Parathyroid adenoma (tissue), 2 donors: Measurements from ENCODE around the gene HHATL.

Experiments used
- H2AFZ ChIP-seq: fragments of 300-600 bp; sonication (generic); one replicate; pipeline ENCODE4 v1.7.0; 2017; ENCODE audit warnings: antibody characterized with exemption, mild to moderate bottlenecking
- H3K27ac ChIP-seq: fragments of 300-600 bp; sonication (generic); one replicate; pipeline ENCODE4 v1.7.0; 2017
- H3K27me3 ChIP-seq: fragments of 300-600 bp; sonication (generic); one replicate; pipeline ENCODE4 v1.7.0; 2017; ENCODE audit warnings: low read length; ENCODE audit not compliant: control insufficient read depth, insufficient read depth
- H3K36me3 ChIP-seq: fragments of 300-600 bp; sonication (generic); one replicate; pipeline ENCODE4 v1.7.0; 2017; ENCODE audit warnings: low read length; ENCODE audit not compliant: control insufficient read depth, insufficient read depth
- H3K4me1 ChIP-seq: fragments of 300-600 bp; sonication (generic); one replicate; pipeline ENCODE4 v1.7.0; 2017; ENCODE audit warnings: control low read depth
- H3K4me2 ChIP-seq: fragments of 300-600 bp; sonication (generic); one replicate; pipeline ENCODE4 v1.7.0; 2017; ENCODE audit warnings: low read length
- H3K4me3 ChIP-seq: fragments of 300-600 bp; sonication (generic); one replicate; pipeline ENCODE4 v1.7.0; 2017; ENCODE audit warnings: low read depth, low read length
- H3K79me2 ChIP-seq: fragments of 300-600 bp; sonication (generic); one replicate; pipeline ENCODE4 v1.7.0; 2017; ENCODE audit warnings: control low read depth
- H3K9ac ChIP-seq: fragments of 300-600 bp; sonication (generic); one replicate; pipeline ENCODE4 v1.7.0; 2017; ENCODE audit warnings: mild to moderate bottlenecking
- H3K9me3 ChIP-seq: fragments of 300-600 bp; sonication (generic); one replicate; pipeline ENCODE4 v1.7.0; 2017; ENCODE audit warnings: low read length; ENCODE audit not compliant: control insufficient read depth
- TF ChIP-seq, protein P1 (sequence below): fragments of 300-600 bp; sonication (generic); IDR thresholded peaks from one replicate; pipeline ENCODE4 v1.7.0; 2017; ENCODE audit warnings: antibody characterized with exemption, mild to moderate bottlenecking
- donor health status: primary hyperparathyroidism.

Gene HHATL

DNA sequence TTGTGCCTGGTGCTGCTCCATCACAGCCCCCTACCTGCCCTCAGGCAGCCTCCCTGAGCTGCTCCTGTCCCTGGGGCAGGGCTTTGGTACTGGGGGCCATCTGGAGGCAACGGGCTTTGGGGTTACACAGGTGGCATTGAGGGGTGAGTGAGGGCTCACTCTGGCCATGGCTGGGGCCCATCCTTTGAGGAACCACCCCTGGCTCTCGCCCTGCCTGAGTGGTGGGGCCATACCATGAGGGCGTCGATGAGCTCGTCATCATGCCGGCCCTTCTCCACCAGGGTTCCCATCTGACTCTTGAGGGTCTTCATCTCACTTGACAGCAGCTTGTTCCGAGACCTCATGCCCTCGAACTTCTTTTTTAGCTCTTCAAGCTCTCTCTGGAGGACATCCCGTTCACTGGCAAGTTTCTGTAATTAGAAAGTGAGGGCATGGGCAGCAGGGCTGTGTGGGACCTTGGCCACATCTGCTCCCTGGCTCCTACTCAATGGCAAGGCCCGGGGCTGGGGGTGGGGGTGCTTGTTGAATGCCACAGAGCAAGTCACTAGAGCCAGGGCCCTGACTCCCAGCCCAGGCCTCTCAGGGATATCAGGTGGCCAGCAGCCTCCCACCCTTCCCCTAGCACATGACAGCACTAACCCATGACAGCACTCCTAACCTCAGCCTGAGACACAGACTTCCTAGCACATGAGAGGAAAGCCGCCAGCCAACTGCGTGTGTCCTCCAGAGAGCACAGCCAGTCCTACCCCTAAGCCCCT lies 37.0 kb upstream of the HHATL start:
- Histone ChIP-seq H3K27me3 (no peaks in the 10 kb centered on the region), H3K27ac (no peak overlapping the region), H3K9ac (no peak overlapping the region), H3K4me3 (no peak overlapping the region), H3K36me3 (no peaks in the 10 kb centered on the region), H3K9me3 (no peaks in the 10 kb centered on the region), H2AFZ (no peak overlapping the region), H3K4me2 (no peak overlapping the region), H3K4me1 (peaks cover 4% of the 10 kb centered on the region), H3K79me2 (no peaks in the 10 kb centered on the region)
- TF ChIP-seq, protein P1, sequence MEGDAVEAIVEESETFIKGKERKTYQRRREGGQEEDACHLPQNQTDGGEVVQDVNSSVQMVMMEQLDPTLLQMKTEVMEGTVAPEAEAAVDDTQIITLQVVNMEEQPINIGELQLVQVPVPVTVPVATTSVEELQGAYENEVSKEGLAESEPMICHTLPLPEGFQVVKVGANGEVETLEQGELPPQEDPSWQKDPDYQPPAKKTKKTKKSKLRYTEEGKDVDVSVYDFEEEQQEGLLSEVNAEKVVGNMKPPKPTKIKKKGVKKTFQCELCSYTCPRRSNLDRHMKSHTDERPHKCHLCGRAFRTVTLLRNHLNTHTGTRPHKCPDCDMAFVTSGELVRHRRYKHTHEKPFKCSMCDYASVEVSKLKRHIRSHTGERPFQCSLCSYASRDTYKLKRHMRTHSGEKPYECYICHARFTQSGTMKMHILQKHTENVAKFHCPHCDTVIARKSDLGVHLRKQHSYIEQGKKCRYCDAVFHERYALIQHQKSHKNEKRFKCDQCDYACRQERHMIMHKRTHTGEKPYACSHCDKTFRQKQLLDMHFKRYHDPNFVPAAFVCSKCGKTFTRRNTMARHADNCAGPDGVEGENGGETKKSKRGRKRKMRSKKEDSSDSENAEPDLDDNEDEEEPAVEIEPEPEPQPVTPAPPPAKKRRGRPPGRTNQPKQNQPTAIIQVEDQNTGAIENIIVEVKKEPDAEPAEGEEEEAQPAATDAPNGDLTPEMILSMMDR, result no peak

DNA sequence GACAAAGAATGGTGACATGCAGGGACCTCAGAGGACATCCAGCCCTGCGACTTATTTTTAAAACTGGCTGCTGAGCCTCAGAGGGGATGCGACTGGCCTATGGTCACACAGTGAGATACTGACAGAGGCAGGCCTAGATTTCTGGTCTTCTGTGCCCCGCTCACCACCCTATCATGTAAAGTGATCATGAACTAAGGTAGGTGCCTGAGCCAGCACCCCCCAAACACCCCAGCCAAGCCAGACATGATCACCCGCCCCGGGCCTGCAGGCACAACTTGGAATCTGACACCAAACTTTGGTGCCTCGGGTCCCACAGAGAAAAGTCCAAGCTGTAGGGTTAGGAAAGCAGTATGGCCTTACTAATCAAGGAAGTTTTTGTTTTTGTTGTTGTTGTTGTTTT lies 33.9 kb upstream of the HHATL start:
- Histone ChIP-seq H3K4me2 (no peak overlapping the region), H3K27ac (no peak overlapping the region), H3K4me3 (no peak overlapping the region), H3K27me3 (no peaks in the 10 kb centered on the region), H2AFZ (no peak overlapping the region), H3K9me3 (no peaks in the 10 kb centered on the region), H3K9ac (no peak overlapping the region), H3K36me3 (no peaks in the 10 kb centered on the region), H3K79me2 (no peaks in the 10 kb centered on the region), H3K4me1 (peaks cover 16% of the 10 kb centered on the region)
- TF ChIP-seq, protein P1, result no peak

DNA sequence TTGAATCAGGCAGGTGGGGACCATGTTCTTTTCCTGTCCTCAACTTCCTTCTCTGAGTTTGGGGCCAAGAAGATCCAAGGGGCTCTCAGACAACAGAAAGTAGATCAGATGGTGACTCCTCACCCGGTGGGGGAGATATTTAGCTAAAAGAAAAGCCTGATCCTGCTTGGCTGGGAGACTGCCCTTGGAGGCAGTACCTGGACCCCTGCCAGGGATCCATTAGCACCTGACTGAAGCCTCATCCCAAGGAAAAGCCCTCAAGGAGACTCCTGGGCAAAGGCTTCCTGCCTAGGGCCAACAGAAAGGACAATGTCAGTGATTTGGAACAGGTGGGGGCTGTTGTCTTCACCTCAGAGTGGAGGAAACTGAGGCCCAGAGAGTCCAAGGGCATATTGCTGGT lies 33.5 kb upstream of the HHATL start:
- no peak overlapping the region for H3K4me3 ChIP-seq
- no peak overlapping the region for H2AFZ ChIP-seq
- no peaks in the 10 kb centered on the region for H3K27me3 ChIP-seq
- H3K36me3 ChIP-seq, result no peaks in the 10 kb centered on the region
- peaks cover 16% of the 10 kb centered on the region for H3K4me1 ChIP-seq
- TF ChIP-seq, protein P1, result no peak
- no peaks in the 10 kb centered on the region for H3K79me2 ChIP-seq
- H3K9me3 ChIP-seq, result no peaks in the 10 kb centered on the region
- no peak overlapping the region for H3K4me2 ChIP-seq
- no peak overlapping the region for H3K27ac ChIP-seq
- no peak overlapping the region for H3K9ac ChIP-seq

DNA sequence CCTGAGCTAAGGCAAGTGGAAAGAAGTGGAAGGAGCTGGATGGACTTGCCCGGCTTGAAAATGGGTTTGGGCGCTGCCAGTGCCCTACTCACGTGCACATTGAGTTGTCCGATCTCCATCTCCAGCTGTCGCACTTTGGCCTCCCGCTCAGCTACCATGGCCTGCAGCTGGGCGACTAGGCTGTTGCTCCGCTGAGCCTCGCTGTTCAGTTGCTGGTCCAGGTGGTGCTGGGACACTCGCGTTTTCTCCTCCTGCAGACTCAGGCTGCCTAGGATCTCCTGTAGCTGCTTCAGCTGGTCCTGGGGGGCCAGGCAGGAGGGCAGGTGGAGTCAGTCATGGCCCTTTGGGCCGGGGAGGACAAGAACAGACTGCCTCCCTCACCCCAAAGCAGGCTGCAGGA lies 33.0 kb upstream of the HHATL start:
- Histone ChIP-seq H3K36me3 (no peaks in the 10 kb centered on the region), H3K9ac (no peak overlapping the region), H3K4me1 (peaks cover 19% of the 10 kb centered on the region), H3K4me2 (no peak overlapping the region), H3K27me3 (no peaks in the 10 kb centered on the region), H3K27ac (no peak overlapping the region), H3K79me2 (no peaks in the 10 kb centered on the region), H3K9me3 (no peaks in the 10 kb centered on the region), H2AFZ (no peak overlapping the region), H3K4me3 (no peak overlapping the region)
- TF ChIP-seq, protein P1, result no peak

DNA sequence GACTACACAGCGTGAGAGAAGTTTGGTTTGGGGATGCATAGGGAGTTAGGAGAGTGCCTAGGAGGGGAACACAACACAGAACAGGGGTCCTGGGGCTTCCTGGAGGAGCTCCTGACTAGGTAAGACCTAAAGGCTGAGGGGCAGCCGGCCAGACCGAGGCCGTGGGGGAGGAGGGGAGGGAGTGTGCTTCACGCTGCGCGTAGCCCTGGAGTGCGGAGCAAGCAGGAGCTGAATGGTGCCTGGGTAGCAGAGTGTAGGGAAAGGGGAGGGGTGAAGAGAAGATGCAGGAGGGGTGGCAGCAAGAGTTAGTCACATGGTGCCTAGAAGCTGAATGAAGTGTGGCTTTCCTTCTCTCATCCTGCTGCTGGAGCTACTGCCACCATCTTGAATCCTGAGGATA lies 32.4 kb upstream of the HHATL start:
- no peak overlapping the region for H3K4me3 ChIP-seq
- no peak overlapping the region for H3K4me2 ChIP-seq
- TF ChIP-seq, protein P1, result no peak
- H3K4me1 ChIP-seq, result peaks cover 25% of the 10 kb centered on the region
- no peak overlapping the region for H2AFZ ChIP-seq
- no peak overlapping the region for H3K27ac ChIP-seq
- no peaks in the 10 kb centered on the region for H3K27me3 ChIP-seq
- H3K36me3 ChIP-seq, result no peaks in the 10 kb centered on the region
- no peak overlapping the region for H3K9ac ChIP-seq
- H3K9me3 ChIP-seq, result no peaks in the 10 kb centered on the region
- no peaks in the 10 kb centered on the region for H3K79me2 ChIP-seq
